Middle frontal gyrus (tissue), 1 donor: Measurements from ENCODE around the gene ERICH4.
"Not testable (repeated sequence)": the region's sequence is repeated elsewhere in the genome, so short reads cannot be mapped to it uniquely, and the experiment has no call there.

Source experiments
- DNase-seq: peaks from one replicate; pipeline ENCODE4 v3.0.0-alpha.2; 2015; ENCODE audit warnings: low spot score; ENCODE audit errors: extremely low spot score

Gene ERICH4

DNA sequence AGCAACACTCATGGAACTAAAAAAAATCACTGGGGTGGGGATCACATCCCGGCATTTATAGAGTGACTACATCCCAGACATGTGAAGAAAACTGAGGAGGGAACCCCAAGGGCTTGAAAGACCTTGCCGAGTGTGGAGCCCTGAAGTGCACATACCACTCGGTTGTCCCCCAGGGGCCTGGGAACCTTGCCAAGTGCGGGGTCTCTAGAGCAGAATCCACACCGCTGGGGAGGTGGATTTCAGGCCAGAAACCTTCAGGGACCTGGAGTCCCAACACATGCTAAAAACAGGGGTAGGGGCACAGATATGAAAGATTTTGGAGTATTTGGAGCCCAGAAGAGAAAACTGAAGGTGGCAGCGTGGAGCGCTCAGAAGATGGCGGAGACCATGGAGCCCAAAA, 35.2 kb downstream of the ERICH4 start:
- DNase-seq, result no peak

- no peak for DNase-seq
Measured at GRCh38 chr19:41478875-41479756, 36.2 kb downstream of the ERICH4 start.

- no peak for DNase-seq
Measured at GRCh38 chr19:41479757-41480191, 36.8 kb downstream of the ERICH4 start.

GRCh38 chr19:41480336-41480735, 37.4 kb downstream of the ERICH4 start:
- no peak for DNase-seq

- DNase-seq, result no peak
Measured at GRCh38 chr19:41484822-41485221, 41.9 kb downstream of the ERICH4 start.

- DNase-seq, result not testable (repeated sequence)
Measured at GRCh38 chr19:41486953-41487352, 44.0 kb downstream of the ERICH4 start.

DNA sequence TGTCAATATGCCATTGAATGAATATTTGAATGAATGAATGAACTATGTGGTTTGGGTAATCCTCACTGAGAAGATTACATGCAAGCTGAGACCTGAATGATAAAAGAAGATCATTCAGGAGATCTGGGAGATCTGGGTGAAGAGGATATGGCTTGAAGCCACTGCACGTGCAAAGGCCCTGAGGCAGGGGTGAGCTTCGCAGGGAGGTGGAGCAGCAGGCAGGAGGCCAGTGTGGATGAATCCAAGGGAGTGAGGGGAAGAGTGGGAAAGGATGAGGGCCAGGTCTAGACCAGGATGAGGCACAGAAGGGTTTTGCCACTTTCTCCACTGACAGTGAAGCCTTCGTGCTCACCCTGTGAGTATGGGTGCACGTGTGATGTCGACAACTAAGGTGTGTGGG, 49.9 kb downstream of the ERICH4 start:
- no peak for DNase-seq
